HepG2 (cell line): ENCODE data around the gene NR2F1. TPM values are rescaled to one million over a fixed set of nuclear protein-coding genes. Genes with fewer than 3 reads are reported as not detected.

Experiments
- ATAC-seq: fragments of 200-7000 bp; cut with Tn5 transposase; 3 replicates; pipeline ENCODE4 v1.9.1; 2020; ENCODE audit warnings: mild to moderate bottlenecking, moderate library complexity
- BruUV-seq: library from RNA; stranded (reverse); fragments of 400-500 nt; replicated peaks from 2 replicates; lab custom pipeline; 2021; lab: Mats Ljungman, UMichigan
- CTCF ChIA-PET: fragments of 300-600 bp; formaldehyde crosslinking; extraction: SDS; loops from one replicate; lab custom pipeline; 2021; ENCODE audit warnings: low total read pairs, inconsistent platforms, low intra/inter-chr PET ratio; lab: Yijun Ruan, JAX
- POLR2A ChIA-PET: fragments of 350-600 bp; sonication (Branson Sonifier 250); formaldehyde crosslinking; loops from one replicate; lab custom pipeline; 2020; ENCODE audit warnings: antibody characterized with exemption, inconsistent platforms; lab: Yijun Ruan, JAX
- DNase-seq: peaks from one replicate; pipeline ENCODE4 v3.0.0-alpha.2; 2015; ENCODE audit warnings: low spot score
- FAIRE-seq: peaks from 3 replicates; lab custom pipeline; 2011; peaks lifted over from hg19 to GRCh38; lab: Jason Lieb, UNC
- H2AFZ ChIP-seq: one replicate; pipeline ENCODE4 v1.6.1; 2011; ENCODE audit warnings: low read length, inconsistent platforms
- H3K27ac ChIP-seq: fragments of 300-600 bp; 3 replicates; pipeline ENCODE4 v1.8.0; 2011; ENCODE audit warnings: mixed run types, mild to moderate bottlenecking, mixed read lengths, low read length, inconsistent platforms; ENCODE audit not compliant: insufficient read depth; ENCODE audit errors: extremely low read length
- H3K27me3 ChIP-seq, 2 experiments: fragments of 200-600 bp in 1 of 2; 2 replicates in 1 of 2; 3 replicates in 1 of 2; pipeline versions ENCODE4 v1.6.0 to v1.8.0; 2011; ENCODE audit warnings: low read length in 2 of 2, mild to moderate bottlenecking in 2 of 2, moderate library complexity in 2 of 2, inconsistent platforms in 1 of 2; ENCODE audit not compliant: insufficient read depth in 2 of 2, control insufficient read depth in 1 of 2
- H3K36me3 ChIP-seq, 2 experiments: fragments of 200-600 bp in 1 of 2; replicated peaks in 1 of 2; 2 replicates in 1 of 2; 3 replicates in 1 of 2; pipeline versions ENCODE4 v1.5.1 to v1.8.0; 2011; ENCODE audit warnings: low read length in 2 of 2, inconsistent platforms in 1 of 2; ENCODE audit not compliant: insufficient read depth in 2 of 2, control insufficient read depth in 1 of 2
- H3K4me1 ChIP-seq: 2 replicates; pipeline ENCODE4 v1.5.1; 2012; ENCODE audit warnings: low read length, inconsistent platforms; ENCODE audit not compliant: insufficient read depth
- H3K4me2 ChIP-seq: 2 replicates; pipeline ENCODE4 v1.6.0; 2011; ENCODE audit warnings: low read depth, low read length, inconsistent platforms
- H3K4me3 ChIP-seq, 3 experiments: fragments of 200-600 bp in 1 of 3; sonication (generic), shearing (Covaris generic) in 1 of 3; replicated peaks in 1 of 3; 2 replicates each; pipeline ENCODE4 v1.5.1; 2011 to 2016; ENCODE audit warnings: low read length in 3 of 3, inconsistent platforms in 2 of 3, low read depth in 2 of 3, mild to moderate bottlenecking in 2 of 3, control low read depth in 1 of 3, mixed read lengths in 1 of 3; ENCODE audit not compliant: insufficient read depth in 1 of 3
- H3K79me2 ChIP-seq: one replicate; pipeline ENCODE4 v1.6.1; 2011; ENCODE audit warnings: low read length, inconsistent platforms; ENCODE audit not compliant: insufficient read depth
- H3K9ac ChIP-seq: 2 replicates; pipeline ENCODE4 v1.6.0; 2011; ENCODE audit warnings: mild to moderate bottlenecking, low read depth, low read length, inconsistent platforms; ENCODE audit not compliant: insufficient read depth
- H3K9me3 ChIP-seq: 2 replicates; pipeline ENCODE4 v1.5.1; 2012; ENCODE audit warnings: mild to moderate bottlenecking, low read length
- H4K20me1 ChIP-seq: 2 replicates; pipeline ENCODE4 v1.6.0; 2011; ENCODE audit warnings: inconsistent platforms, mild to moderate bottlenecking, low read length, moderate library complexity; ENCODE audit not compliant: insufficient read depth
- KDM1A ChIP-seq: IDR thresholded peaks from 2 replicates; pipeline ENCODE4 v1.6.1; 2016; ENCODE audit warnings: missing compliant biosample characterization
- MTF2 ChIP-seq: sonication (generic); formaldehyde crosslinking; IDR thresholded peaks from 2 replicates; pipeline ENCODE4 v1.5.0; 2020; ENCODE audit warnings: missing genetic modification reagents, borderline replicate concordance
- NFIB ChIP-seq: sonication (generic); formaldehyde crosslinking; IDR thresholded peaks from 2 replicates; pipeline ENCODE4 v1.9.0; 2021; ENCODE audit warnings: missing genetic modification reagents, mild to moderate bottlenecking, borderline replicate concordance
- NRL ChIP-seq: sonication (generic); formaldehyde crosslinking; IDR thresholded peaks from 2 replicates; pipeline ENCODE4 v1.5.0; 2020; ENCODE audit warnings: missing genetic modification reagents, mild to moderate bottlenecking, moderate library complexity, borderline replicate concordance
- POLR2AphosphoS5 ChIP-seq: IDR thresholded peaks from 2 replicates; pipeline ENCODE4 v1.6.1; 2012; ENCODE audit warnings: low read depth, low read length
- SAP130 ChIP-seq: IDR thresholded peaks from 2 replicates; pipeline ENCODE4 v1.6.1; 2016; ENCODE audit warnings: low read depth
- ZSCAN20 ChIP-seq: sonication (generic); formaldehyde crosslinking; IDR thresholded peaks from 2 replicates; pipeline ENCODE4 v1.4.0; 2020; ENCODE audit warnings: missing genetic modification reagents, mild to moderate bottlenecking, borderline replicate concordance
- in situ Hi-C: cut with HindIII; loops from 2 replicates; pipeline ENCODE4 v1.10.0; 2017; ENCODE audit warnings: low pct_unique_long_range_greater_than_20kb; ENCODE audit not compliant: extremely low pct_ligation_motif_present
- intact Hi-C: fragments of 100-400 bp; cut with micrococcal nuclease; formaldehyde crosslinking; loops from one replicate; pipeline ENCODE4 v1.10.0; 2022; ENCODE audit not compliant: unreplicated experiment
- polyA plus RNA-seq, 8 experiments: library from polyadenylated mRNA; depleted of rRNA in 3 of 8; stranded (reverse) in 7 of 8; unstranded in 1 of 8; fragments of >200 nt; fragmentation: Illumina TruSeq in 4 of 8; extraction: Trizol in 4 of 8; gene quantifications; 2 replicates each; pipeline versions ENCODE4 v1.2.1 to v1.2.3, GENCODE V29; 2011 to 2016; ENCODE audit warnings: low read depth in 4 of 8, missing spikeins in 1 of 8, mixed read lengths in 1 of 8; ENCODE audit not compliant: insufficient read depth in 1 of 8
- total RNA-seq, 5 experiments: library from RNA; depleted of rRNA; stranded (reverse); fragments of >200 nt; fragmentation: Illumina TruSeq; extraction: Trizol; gene quantifications; 2 replicates each; pipeline ENCODE4 v1.2.3, GENCODE V29; 2016; ENCODE audit warnings: low read depth in 1 of 5
- TF ChIP-seq, protein P1 (sequence below): sonication (generic); formaldehyde crosslinking; IDR thresholded peaks from 2 replicates; pipeline ENCODE4 v1.4.0; 2020; ENCODE audit warnings: missing genetic modification reagents

Gene NR2F1
- total and polyA plus RNA-seq, 2 of the 13 experiments (the other 11 are each of a cell fraction or from before 2014, with no cell fraction given) = 17.1 to 59.7 TPM

DNA sequence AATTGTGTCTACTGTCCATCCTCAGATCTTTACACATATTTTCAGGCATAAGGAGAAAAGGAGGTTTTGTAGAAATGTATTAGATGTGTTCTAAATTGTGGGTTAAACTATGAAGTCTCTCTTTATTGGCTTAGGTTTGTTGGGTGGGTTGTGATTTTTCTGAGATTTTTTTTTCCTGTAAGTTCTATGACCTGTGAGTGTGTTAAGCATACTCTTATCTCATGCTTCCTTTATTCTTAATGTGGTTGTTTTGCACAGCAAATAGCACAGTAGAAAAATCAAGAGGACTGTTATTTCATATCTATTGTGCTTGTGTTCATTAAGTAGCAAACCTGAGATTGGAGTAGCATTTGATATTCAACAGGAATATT is 23.3 kb downstream of the NR2F1 start:
- in situ Hi-C loops = no loop called here
- BruUV-seq = no TSS peak
- ChIA-PET CTCF (no interaction called here), POLR2A (no interaction called here)
- intact Hi-C loops = no loop called here
- no peak for FAIRE-seq
- Histone ChIP-seq H3K36me3 (no peaks in the 10 kb centered on the region), H3K27me3 (peaks cover 2 to 71% of the 10 kb centered on the region in 2 experiments; a peak in 4 of 5 replicates), H3K79me2 (no peaks in the 10 kb centered on the region), H3K9ac (no peak overlapping the region), H2AFZ (no peak overlapping the region), H3K27ac (no peak overlapping the region), H3K4me3 (no peak overlapping the region), H4K20me1 (no peaks in the 10 kb centered on the region), H3K4me1 (peaks cover 11% of the 10 kb centered on the region), H3K9me3 (no peaks in the 10 kb centered on the region), H3K4me2 (no peak overlapping the region)
- DNase-seq = no peak
- no peak for ATAC-seq
- TF ChIP-seq NRL = no peak
- TF ChIP-seq ZSCAN20 = no peak
- TF ChIP-seq NFIB = no peak
- no peak for TF ChIP-seq KDM1A
- no peak for TF ChIP-seq SAP130 (CRISPR knock-in tag)
- no peak for TF ChIP-seq POLR2AphosphoS5
- TF ChIP-seq MTF2 (CRISPR knock-in tag) = no peak
- TF ChIP-seq, protein P1, sequence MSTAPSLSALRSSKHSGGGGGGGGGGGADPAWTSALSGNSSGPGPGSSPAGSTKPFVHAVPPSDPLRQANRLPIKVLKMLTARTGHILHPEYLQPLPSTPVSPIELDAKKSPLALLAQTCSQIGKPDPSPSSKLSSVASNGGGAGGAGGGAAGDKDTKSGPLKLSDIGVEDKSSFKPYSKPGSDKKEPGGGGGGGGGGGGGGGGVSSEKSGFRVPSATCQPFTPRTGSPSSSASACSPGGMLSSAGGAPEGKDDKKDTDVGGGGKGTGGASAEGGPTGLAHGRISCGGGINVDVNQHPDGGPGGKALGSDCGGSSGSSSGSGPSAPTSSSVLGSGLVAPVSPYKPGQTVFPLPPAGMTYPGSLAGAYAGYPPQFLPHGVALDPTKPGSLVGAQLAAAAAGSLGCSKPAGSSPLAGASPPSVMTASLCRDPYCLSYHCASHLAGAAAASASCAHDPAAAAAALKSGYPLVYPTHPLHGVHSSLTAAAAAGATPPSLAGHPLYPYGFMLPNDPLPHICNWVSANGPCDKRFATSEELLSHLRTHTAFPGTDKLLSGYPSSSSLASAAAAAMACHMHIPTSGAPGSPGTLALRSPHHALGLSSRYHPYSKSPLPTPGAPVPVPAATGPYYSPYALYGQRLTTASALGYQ (CRISPR knock-in tag) = no peak
